Left ventricle myocardium inferior (tissue), 1 donor: Measurements from ENCODE around the gene AKIRIN1. TPM values are rescaled to one million over a fixed set of nuclear protein-coding genes. Genes with fewer than 3 reads are reported as not detected.
"Not testable (repeated sequence)": the region's sequence is repeated elsewhere in the genome, so short reads cannot be mapped to it uniquely, and the experiment has no call there.

Experiments
- DNase-seq: peaks from one replicate; pipeline ENCODE4 v3.0.0-alpha.2; 2020
- H3K27ac ChIP-seq: fragments of 200-600 bp; replicated peaks from 2 replicates; pipeline ENCODE4 v1.8.0; 2021
- H3K27me3 ChIP-seq: fragments of 200-600 bp; 2 replicates; pipeline ENCODE4 v1.8.0; 2021; ENCODE audit warnings: low read depth
- H3K36me3 ChIP-seq: fragments of 200-600 bp; 2 replicates; pipeline ENCODE4 v1.8.0; 2021
- H3K4me1 ChIP-seq: fragments of 200-600 bp; 2 replicates; pipeline ENCODE4 v1.8.0; 2021
- H3K4me3 ChIP-seq: fragments of 200-600 bp; 2 replicates; pipeline ENCODE4 v1.8.0; 2021; ENCODE audit warnings: mild to moderate bottlenecking, moderate library complexity
- H3K9me3 ChIP-seq: fragments of 200-600 bp; replicated peaks from 2 replicates; pipeline ENCODE4 v1.8.0; 2021
- intact Hi-C: fragments of 100-400 bp; cut with micrococcal nuclease; formaldehyde crosslinking; loops from one replicate; pipeline ENCODE4 v1.11.0; 2022
- total RNA-seq: library from RNA; stranded (reverse); fragmentation: NEBNext Ultra II Directional; extraction: Animal tissue kit (Norgen Biotek cat#: 25700); gene quantifications from one replicate; pipeline ENCODE4 v1.2.1, GENCODE V29; 2021
- TF ChIP-seq, protein P1 (sequence below): fragments of 200-600 bp; IDR thresholded peaks from 2 replicates; pipeline ENCODE4 v1.8.0; 2021; ENCODE audit warnings: antibody characterized with exemption, mild to moderate bottlenecking, borderline replicate concordance
- donor health status: DM: no; HTN: yes; CAD: no; lungs with severe emphysema.

The AKIRIN1 gene
- total RNA-seq, 1 donor from 2014 or later: 61.5 TPM

DNA sequence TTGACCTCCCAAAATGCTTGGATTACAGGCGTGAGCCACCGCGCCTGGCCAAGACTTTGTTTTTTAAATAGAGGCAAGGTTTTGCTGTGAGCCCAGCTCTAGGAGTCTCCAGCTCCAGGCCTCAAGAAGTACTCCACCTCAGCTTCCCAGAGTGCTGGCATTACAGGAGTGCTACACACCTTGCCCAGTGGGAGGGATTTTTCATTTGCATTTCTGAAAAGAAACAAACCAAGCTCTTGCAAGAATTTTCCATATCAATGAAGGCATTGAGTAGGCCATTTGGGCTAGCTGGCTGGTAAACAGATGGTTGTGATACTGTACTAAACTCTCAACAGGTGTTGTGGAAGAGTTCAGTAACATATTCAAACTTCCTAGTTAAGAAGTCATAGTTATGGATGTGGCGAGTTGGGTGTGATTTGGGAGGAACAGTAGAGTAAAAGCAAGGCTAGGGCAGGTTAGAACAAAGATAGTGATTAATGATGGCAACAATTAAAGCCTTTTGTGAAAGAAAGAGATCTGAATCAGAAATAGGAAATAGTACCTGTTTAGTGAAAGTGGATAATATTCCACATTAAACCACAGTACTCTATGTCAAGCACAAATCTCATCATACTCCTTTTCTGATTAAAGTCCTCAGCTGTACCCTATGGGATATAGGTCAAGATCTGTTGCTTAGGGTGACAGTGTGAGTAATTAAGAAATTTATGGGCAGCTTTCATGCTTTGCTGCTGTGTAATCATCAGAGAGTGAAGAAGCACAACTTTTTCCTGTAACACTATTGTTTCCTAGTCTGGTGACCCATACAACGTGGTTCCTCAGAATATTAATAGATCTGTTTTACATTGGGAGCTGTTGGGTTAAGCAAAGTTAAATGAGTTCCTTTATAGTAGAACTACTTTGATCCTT, 10.7 kb downstream of the AKIRIN1 start:
- Histone ChIP-seq H3K27me3 (no peaks in the 10 kb centered on the region), H3K27ac (peak overlapping the region; percentile 76), H3K4me1 (peaks cover 54% of the 10 kb centered on the region), H3K4me3 (no peak overlapping the region), H3K9me3 (no peaks in the 10 kb centered on the region), H3K36me3 (peaks cover 82% of the 10 kb centered on the region)
- DNase-seq: no peak
- intact Hi-C loops: no loop called here
- TF ChIP-seq, protein P1, sequence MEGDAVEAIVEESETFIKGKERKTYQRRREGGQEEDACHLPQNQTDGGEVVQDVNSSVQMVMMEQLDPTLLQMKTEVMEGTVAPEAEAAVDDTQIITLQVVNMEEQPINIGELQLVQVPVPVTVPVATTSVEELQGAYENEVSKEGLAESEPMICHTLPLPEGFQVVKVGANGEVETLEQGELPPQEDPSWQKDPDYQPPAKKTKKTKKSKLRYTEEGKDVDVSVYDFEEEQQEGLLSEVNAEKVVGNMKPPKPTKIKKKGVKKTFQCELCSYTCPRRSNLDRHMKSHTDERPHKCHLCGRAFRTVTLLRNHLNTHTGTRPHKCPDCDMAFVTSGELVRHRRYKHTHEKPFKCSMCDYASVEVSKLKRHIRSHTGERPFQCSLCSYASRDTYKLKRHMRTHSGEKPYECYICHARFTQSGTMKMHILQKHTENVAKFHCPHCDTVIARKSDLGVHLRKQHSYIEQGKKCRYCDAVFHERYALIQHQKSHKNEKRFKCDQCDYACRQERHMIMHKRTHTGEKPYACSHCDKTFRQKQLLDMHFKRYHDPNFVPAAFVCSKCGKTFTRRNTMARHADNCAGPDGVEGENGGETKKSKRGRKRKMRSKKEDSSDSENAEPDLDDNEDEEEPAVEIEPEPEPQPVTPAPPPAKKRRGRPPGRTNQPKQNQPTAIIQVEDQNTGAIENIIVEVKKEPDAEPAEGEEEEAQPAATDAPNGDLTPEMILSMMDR: no peak

DNA sequence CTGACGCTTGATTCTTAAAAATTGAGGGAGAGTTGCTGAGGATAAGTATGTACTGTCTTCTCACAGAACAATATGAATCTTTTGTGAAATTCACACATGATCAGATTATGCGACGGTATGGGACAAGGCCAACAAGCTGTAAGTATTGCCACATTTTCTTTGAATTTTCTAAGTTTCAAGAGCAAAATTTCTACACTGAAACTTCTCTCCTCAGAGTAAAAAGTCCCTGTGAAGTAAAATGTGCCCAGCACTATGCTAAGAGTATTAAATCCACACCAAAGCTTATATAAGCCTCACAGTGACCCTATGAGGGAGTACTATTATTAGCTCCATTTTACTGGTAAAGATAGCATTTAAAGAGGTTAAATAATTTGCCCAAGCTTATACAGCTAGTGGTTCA, 12.2 kb downstream of the AKIRIN1 start:
- Histone ChIP-seq H3K27ac (peak overlapping the region; percentile 76), H3K27me3 (no peaks in the 10 kb centered on the region), H3K4me3 (no peak overlapping the region), H3K36me3 (peaks cover 92% of the 10 kb centered on the region), H3K4me1 (peaks cover 39% of the 10 kb centered on the region), H3K9me3 (no peaks in the 10 kb centered on the region)
- DNase-seq: no peak
- TF ChIP-seq, protein P1: no peak
- intact Hi-C loops: no loop called here

DNA sequence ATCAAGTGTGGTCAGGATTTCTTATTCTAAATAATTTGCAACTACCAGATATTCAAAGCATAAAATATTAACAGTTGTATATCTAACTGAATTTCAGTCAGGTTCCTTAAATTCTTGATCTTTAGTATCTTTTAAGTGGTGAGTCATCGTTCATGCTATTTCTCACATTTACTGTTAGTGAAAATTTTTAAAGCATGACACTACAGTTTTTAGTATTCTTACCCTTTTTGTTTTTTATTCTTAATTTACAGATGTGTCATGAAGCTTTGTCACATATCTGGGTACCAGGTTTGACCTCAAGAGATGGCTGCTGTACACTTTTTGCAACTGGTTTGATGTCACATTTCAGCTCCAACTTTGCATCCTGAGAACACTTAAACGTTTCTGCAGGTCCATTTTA, 12.7 kb downstream of the AKIRIN1 start:
- no peak for DNase-seq
- Histone ChIP-seq H3K4me1 (peaks cover 34% of the 10 kb centered on the region), H3K27ac (peak overlapping the region; percentile 76), H3K27me3 (no peaks in the 10 kb centered on the region), H3K9me3 (no peaks in the 10 kb centered on the region), H3K36me3 (peaks cover 92% of the 10 kb centered on the region), H3K4me3 (no peak overlapping the region)
- TF ChIP-seq, protein P1: no peak
- intact Hi-C loops: no loop called here

DNA sequence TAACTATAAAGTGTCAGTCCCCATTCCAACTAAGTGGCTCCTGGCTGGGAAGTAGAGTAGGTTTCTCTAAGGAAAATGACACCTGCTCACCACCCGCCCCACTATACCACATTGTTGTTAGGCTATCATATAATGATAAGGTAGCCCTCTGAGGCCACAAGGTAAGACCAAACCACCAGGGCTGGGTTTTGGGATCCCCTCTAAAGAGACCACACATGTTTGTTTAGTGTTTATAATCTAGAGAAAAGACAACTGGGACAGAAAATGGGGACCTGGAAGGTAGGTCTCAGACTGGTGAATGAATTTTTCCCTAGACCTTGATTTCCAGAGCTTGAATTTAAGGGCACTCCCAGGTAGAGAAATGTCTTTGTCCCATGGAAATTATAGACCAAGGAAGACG, 15.2 kb downstream of the AKIRIN1 start:
- DNase-seq: no peak
- Histone ChIP-seq H3K27ac (no peak overlapping the region), H3K4me3 (no peak overlapping the region), H3K4me1 (peaks cover 25% of the 10 kb centered on the region), H3K36me3 (peaks cover 96% of the 10 kb centered on the region), H3K27me3 (no peaks in the 10 kb centered on the region), H3K9me3 (no peaks in the 10 kb centered on the region)
- intact Hi-C loops: no loop called here
- TF ChIP-seq, protein P1: no peak

DNA sequence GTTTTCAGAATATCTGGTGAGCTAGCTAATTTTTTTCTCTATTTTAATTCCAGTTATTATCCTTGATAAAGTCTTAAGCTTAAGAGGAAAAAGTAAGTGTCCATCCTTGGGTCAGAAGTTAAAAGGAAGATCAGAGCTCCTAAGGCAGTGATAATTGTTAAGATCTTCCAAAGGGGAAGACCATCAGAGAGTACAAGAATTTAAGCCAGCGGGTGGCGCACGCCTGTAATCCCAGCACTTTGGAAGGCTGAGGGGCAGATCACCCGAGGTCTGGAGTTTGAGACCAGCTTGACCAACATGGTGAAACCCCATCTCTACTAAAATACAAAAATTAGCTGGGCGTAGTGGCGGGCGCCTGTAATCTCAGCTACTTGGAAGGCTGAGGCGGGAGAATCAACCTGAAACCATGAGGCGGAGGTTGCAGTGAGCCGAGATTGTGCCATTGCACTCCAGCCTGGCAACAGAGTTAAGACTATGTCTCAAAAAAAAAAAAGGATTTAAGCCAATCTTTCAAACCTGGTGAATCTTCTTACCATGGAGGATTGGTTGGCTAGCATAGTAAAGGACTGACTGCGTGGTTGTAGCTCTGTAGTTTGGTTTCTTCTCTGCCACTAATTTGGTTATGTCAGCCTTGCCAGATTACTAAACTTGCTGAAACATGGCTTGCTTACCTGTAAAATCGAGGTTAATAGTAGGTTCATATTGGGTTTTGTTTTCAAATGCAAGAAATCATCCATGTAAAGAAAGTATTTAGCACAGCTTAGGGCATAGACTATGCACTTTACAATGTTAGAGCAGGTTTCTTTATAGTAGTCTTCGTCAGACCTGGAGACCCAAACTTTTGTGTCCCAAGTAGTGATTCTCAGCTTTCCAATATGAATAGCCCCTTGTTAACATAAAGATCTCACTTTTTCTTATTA, 15.9 kb downstream of the AKIRIN1 start:
- intact Hi-C loops: no loop called here
- H3K27ac ChIP-seq: no peak overlapping the region
- H3K27me3 ChIP-seq: no peaks in the 10 kb centered on the region
- peaks cover 22% of the 10 kb centered on the region for H3K4me1 ChIP-seq
- TF ChIP-seq, protein P1: no peak
- no peak overlapping the region for H3K4me3 ChIP-seq
- no peaks in the 10 kb centered on the region for H3K9me3 ChIP-seq
- DNase-seq: no peak
- H3K36me3 ChIP-seq: peaks cover 95% of the 10 kb centered on the region

DNA sequence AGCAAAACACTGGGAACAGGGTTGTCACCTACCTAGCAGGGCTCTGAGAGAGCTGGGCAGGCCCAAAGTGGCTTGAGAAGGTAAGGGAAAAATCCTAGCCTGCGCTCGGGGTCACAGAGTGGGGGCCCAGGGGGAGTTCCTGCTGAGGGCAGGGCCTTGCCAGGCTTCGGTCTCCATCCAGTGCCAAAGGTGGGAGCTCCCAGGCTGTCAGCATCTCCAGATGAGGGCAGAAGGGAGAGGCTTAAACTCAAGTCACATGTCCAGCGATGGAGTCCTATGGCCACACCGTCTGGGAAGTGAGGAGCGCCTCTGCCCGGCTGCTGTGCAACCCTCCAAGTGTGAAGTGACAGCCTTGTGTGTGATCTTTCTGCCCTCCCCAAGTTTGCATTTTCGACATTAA, 23.9 kb downstream of the AKIRIN1 start:
- H3K4me1 ChIP-seq, H3K9me3 ChIP-seq, H3K27me3 ChIP-seq, DNase-seq, intact Hi-C loops, H3K27ac ChIP-seq, H3K4me3 ChIP-seq: not testable (repeated sequence)
- H3K36me3 ChIP-seq: peaks cover 22% of the 10 kb centered on the region
